HK-2 (cell line): ENCODE data around the gene NOP53.
"Not testable (repeated sequence)": the region's sequence is repeated elsewhere in the genome, so short reads cannot be mapped to it uniquely, and the experiment has no call there.

ENCODE experiments used
- DNase-seq: peaks from one replicate; pipeline ENCODE4 v3.0.0-alpha.2; 2018; ENCODE audit not compliant: unreplicated experiment

NOP53 gene

GRCh38 chr19:47777245-47778048 lies 32.1 kb downstream of the NOP53 start:
- DNase-seq: not testable (repeated sequence)

GRCh38 chr19:47778049-47778953 lies 33.0 kb downstream of the NOP53 start, which contains the start of gene SELENOW:
TSS of gene SELENOW (plus strand) at chr19:47778703. CDS start at chr19:47778786, 83 bp downstream.
- DNase-seq: peak; percentile 85

- no peak for DNase-seq
These were observed 33.6 kb downstream of the NOP53 start for GRCh38 chr19:47778954-47779351.

- no peak for DNase-seq
These were observed 34.3 kb downstream of the NOP53 start for GRCh38 chr19:47779524-47780214.

- no peak for DNase-seq
These were observed 34.8 kb downstream of the NOP53 start for GRCh38 chr19:47780215-47780551.

GRCh38 chr19:47781590-47782262 lies 36.4 kb downstream of the NOP53 start:
- no peak for DNase-seq

GRCh38 chr19:47786566-47786965 lies 41.2 kb downstream of the NOP53 start:
- no peak for DNase-seq

GRCh38 chr19:47787307-47787706 lies 42.0 kb downstream of the NOP53 start:
- not testable (repeated sequence) for DNase-seq

GRCh38 chr19:47789811-47790210 lies 44.5 kb downstream of the NOP53 start:
- DNase-seq: peak; percentile 38

GRCh38 chr19:47790398-47790814 lies 45.1 kb downstream of the NOP53 start:
- DNase-seq: peak; percentile 87

GRCh38 chr19:47792616-47793015 lies 47.3 kb downstream of the NOP53 start:
- no peak for DNase-seq

- no peak for DNase-seq
These were observed 49.2 kb downstream of the NOP53 start for GRCh38 chr19:47794526-47794925.

GRCh38 chr19:47796785-47797184 lies 51.4 kb downstream of the NOP53 start:
- DNase-seq: no peak

GRCh38 chr19:47797996-47798903 lies 52.9 kb downstream of the NOP53 start:
- no peak for DNase-seq

GRCh38 chr19:47798904-47799266 lies 53.5 kb downstream of the NOP53 start:
- DNase-seq: no peak

GRCh38 chr19:47801270-47801669 lies 55.9 kb downstream of the NOP53 start:
- DNase-seq: no peak

- DNase-seq: no peak
These were observed 57.2 kb downstream of the NOP53 start for GRCh38 chr19:47802521-47803043.

- not testable (repeated sequence) for DNase-seq
These were observed 57.8 kb downstream of the NOP53 start for GRCh38 chr19:47803148-47803547.

- DNase-seq: not testable (repeated sequence)
These were observed 58.3 kb downstream of the NOP53 start for GRCh38 chr19:47803671-47804070.

GRCh38 chr19:47804451-47804850 lies 59.1 kb downstream of the NOP53 start, which contains the start of gene TPRX1:
TSS of gene TPRX1 (minus strand) at chr19:47804551. CDS start at chr19:47804539, 12 bp downstream.
- DNase-seq: not testable (repeated sequence)
